ENCODE data around the gene NRSN2.

The NRSN2 gene, protein sequence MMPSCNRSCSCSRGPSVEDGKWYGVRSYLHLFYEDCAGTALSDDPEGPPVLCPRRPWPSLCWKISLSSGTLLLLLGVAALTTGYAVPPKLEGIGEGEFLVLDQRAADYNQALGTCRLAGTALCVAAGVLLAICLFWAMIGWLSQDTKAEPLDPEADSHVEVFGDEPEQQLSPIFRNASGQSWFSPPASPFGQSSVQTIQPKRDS

DNA sequence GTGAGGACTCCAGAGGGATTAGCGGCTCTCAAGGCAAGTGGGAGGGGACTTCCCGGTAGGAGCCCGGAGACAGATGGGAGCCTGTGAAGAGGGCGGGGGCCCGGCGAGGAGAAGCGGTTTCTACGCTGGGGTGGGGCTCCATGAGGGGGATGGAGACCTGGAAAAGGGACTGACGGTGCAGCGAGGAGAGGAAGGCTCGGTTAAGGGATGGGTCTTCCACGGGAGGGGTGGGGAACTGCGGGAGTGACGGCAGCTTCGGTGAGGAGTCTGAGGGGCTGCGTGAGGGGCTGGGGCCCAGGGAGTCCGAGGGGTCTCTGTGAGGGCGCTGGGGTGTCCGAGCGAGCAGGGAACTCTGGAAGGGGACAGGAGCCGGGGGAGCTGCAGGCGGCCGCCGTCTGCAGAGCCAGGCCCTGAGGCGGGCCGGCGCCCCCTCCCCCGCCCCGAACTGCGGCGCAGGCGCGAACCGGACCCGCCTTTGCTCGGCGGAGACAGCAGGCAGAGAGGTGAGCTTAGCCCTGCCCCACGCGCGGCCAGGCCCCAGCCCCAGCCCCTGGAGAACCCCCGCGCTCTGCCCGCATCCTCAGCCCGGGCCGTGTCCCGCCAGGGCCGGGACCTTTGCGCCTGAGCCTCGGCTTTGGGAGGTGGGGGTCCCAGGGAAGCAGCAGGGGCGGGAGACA, at the start of gene NRSN2:
Gene NRSN2, plus strand, starts transcription at position 472 of the 677 bp plus-strand sequence. CDS start 2,533 bp downstream, outside the sequence.
- DNase-seq (ENCODE audit: low read depth, low spot score): peak; percentile 85

DNA sequence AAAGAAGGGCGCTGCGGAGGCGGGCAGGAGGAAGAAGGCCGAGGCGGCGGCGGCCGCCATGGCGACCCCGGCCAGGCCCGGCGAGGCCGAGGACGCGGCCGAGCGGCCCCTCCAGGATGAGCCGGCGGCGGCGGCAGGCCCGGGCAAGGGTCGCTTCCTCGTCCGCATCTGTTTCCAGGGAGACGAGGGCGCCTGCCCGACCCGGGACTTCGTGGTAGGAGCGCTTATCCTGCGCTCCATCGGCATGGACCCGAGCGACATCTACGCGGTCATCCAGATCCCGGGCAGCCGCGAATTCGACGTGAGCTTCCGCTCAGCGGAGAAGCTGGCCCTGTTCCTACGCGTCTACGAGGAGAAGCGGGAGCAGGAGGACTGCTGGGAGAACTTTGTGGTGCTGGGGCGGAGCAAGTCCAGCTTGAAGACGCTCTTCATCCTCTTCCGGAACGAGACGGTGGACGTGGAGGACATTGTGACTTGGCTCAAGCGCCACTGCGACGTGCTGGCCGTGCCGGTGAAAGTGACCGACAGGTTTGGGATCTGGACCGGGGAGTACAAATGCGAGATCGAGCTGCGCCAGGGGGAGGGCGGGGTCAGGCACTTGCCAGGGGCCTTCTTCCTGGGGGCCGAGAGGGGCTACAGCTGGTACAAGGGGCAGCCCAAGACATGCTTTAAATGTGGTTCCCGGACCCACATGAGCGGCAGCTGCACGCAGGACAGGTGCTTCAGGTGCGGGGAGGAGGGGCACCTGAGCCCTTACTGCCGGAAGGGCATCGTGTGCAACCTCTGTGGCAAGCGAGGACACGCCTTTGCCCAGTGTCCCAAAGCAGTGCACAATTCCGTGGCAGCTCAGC, 48.8 kb upstream of the NRSN2 start:
- DNase-seq (ENCODE audit: low read depth, low spot score): peak; percentile 78

DNA sequence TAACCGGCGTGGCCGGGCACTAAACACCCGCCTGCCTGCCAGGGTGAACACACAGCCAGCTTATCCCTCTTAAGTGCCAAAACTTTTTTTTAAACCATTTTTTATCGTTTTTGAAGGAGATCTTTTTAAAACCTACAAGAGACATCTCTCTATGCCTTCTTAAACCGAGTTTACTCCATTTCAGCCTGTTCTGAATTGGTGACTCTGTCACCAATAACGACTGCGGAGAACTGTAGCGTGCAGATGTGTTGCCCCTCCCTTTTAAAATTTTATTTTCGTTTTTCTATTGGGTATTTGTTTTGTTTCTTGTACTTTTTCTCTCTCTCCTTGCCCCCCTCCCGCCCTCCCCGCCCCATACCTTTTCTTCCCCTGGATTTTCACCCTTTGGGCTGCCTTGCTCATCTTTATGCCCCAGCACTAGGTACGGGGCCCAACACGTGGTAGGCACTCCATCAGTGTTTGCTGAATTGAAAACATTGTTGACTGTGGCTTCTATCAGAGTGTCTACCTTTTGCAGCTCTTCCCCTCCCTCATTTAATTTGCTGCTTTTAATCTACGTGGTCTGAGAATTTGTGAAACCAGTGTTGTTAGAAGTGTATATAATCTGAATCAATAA, 48.0 kb upstream of the NRSN2 start:
- no peak for DNase-seq (ENCODE audit: low read depth, low spot score)

DNA sequence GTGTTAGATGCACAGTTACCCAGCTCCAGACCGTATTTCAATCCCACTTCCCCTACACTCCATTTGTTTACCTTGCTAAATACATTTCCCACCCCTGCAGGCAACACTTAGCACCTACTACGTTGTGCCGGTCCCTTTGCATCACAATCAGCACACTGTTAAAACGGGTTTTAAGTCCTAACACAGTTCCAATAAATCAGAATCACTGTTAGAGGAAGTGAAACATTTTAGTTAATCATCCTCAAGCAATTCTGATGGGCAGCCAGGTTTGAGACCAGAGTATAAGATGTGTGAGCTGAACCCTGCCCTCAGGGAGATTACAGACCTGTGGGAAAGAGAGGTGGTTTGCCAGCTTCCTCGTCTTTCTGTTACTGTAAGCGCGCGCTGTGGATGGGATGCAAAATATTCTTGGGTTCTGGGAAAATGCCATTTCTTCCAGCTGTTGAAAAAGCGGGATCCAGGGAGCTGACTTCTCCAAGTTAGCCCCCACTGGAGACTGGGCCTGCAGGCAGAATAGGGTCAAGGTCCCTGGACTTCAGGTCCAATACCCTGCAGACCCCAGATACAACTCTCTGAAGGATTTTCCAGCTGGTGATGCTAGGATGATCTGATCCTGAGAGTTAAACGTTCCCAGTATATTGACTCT, 46.4 kb upstream of the NRSN2 start:
- DNase-seq (ENCODE audit: low read depth, low spot score): no peak

DNA sequence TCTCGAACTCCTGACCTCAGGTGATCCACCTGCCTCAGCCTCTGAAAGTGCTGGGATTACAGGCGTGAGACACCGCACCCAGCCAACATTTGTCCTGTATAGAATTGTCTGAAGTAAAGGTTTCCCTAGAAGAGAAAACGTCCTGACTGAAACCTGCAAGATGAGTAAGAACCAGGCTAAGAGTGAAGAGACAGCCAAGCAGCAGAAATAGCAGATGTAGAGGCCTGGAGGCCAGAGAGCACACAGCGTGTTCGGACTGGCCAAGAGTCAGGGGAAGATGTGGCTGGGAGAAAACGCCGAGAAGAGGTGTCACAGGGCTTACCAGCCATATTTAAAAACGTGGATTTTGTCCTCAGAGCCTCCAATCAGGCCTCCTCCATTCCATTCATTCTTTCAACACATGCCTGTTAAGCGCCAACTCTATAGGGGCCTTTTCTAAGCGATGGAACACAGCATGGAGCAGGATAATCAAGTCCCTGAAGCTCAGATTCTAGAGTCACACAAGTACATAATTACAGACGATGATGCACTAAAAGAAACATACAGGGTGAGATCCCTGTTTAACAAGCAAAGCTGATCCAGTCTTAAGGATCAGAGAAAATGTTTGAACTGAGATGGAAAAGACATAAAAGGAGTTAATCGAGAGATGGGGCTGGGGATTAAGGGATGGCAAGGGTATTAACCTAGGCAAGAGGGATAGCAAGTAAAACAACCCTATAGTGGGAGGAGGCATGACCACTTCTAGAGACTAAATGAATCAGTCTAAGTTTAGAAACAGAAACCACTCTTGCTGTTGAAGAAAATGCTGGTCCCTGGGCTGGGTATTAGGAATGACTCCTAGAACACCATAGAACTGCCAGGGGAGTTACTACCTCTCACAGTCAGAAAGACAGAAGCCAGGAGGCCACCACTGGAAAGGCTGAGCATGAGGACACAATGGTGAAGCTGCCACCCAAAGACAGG, 44.7 kb upstream of the NRSN2 start:
- DNase-seq (ENCODE audit: low read depth, low spot score): no peak

DNA sequence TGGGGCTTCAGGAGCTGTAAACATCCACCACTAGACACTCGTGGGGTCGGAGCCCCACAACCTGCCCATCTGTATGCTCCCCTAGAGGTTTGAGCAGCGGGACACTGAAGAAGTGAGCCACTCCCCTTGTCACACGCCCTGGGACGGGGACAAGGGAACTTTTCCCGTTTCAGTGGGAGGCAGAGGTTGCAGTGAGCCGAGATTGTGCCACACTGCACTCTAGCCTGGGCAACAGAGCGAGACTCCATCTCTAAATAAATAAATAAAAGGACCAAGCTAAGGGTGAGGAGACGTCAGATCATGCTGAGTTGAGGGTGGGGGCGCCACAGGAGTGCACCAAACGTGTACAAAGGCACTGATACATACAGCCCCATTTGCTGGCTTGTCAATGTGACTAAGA, 41.2 kb upstream of the NRSN2 start:
- no peak for DNase-seq (ENCODE audit: low read depth, low spot score)

DNA sequence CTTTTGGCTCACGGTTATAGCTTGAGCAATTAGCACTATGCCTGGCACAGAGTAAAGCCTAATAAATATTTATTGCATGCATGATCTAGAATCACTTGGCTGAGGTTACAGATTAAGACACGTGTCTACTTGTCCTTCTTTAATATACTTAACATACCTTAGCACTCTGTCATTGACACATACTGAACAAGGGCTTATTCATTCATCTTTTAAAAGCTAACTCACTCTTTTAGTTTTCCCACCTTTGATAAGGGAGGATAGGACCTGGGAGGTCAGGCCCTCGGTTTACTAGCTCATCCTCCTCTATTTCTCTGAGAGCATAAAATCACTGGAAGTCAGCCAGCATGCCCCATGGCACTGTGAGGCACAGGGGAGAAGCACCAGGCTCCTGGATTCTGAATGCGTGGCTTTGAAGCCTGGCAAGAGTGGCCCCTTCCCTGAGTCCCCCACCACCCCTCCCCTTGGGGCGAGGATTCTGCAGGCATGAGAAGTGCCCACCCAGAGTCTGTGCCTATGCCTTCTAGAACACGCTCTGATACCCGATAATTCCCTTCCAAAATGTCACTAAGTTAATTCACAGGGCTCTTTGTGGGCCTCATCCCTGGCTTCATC, 38.4 kb upstream of the NRSN2 start:
- DNase-seq (ENCODE audit: low read depth, low spot score): no peak

DNA sequence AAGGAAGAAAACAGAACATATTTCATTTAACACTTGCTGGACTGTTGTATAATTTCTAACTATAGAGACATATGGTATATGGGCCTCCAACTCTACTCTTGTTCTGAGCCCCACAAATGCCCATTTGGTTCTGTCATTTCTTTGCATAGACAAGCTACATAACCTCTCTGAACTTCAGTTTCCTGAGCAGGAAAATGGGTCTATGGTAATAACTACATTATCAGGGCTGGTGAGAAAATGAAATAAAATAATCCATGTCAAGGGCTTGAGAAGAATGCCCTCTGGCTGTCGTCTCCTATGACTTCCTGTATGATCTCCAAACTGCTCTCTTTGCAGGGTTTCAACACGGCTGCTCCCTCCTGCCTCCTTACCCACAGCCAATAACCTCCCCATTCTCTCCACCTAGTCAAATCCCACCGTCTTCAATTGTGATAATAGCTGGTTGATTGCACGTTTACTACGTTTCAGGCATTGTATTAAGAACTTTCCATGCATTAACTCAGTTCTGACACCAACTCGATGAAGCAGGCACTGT, 37.5 kb upstream of the NRSN2 start:
- DNase-seq (ENCODE audit: low read depth, low spot score): no peak

DNA sequence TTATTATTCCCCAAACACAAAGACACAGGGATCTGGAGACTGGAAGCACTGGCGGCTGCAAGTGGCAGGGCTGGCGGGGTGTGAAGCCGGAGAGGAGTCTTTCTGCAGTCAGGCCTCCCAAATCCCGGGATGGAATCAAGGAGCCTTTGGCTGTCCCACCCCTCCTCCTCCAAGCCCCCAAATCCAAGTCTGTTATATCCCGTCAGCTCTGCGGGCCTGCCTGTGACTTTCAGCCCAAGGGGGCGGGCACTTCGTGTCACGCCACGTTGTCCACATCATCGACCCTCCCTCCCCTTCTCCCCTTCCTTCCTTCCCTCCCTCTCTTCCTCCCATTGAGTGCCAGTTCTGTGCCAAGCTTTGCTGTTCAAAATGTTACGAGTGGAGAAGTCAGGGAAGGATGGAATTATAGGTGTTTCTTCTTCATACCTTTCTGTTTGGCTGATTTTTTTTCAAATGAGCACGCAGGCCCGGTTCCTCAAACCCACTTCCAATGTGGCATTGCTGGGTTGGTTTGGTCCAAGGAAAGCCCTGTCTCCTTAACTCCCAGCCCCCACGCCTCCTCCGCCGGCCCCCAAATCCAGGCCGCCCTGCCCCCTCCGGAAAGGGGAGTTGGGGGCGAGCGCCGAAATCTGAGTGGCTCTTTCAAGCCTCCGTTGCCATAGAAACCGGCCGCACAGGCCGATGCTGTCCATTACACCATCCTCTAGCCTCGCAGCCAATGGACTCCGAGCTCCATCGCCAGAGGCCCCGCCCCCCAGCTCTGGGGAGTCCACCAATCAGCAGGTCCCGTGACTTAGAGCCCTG, 36.9 kb upstream of the NRSN2 start:
- peak; percentile 100 for DNase-seq (ENCODE audit: low read depth, low spot score)

DNA sequence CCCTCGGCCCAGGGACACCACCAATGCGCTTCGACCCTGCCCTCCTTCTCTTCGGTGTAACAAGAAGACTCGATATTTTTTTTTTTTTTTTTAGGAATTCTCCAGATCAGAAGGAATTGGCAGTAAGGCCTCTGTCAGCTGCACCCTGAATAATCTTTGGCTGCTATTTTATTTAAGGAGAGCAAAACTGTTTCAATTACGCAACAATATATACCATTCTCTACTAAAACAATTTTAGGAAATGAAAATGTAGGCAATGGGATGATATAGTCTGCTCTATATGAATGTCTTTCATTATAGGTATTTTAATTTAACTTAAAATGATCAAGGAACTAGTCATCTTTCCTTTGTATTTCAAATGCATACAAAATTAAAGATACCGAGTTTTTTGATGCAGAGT, 36.3 kb upstream of the NRSN2 start:
- DNase-seq (ENCODE audit: low read depth, low spot score): no peak

DNA sequence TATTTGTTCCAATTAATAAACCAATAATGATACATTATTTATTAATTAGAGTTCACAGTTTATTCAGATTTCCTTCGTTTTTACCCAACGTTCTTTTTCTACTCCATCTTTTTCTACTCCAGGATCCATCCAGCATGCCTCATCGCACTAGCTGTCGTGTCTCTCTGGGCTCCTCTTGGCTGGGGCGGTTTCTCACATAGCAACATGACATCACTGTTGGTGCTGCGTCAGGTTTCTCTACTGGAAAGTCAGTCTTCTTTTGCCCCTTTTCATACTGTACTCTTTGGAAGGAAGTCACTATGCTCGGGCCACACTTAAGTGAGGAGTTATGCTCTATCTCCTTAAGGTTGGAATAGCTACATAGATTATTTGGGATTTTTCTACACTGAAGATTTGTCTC, 35.3 kb upstream of the NRSN2 start:
- no peak for DNase-seq (ENCODE audit: low read depth, low spot score)

DNA sequence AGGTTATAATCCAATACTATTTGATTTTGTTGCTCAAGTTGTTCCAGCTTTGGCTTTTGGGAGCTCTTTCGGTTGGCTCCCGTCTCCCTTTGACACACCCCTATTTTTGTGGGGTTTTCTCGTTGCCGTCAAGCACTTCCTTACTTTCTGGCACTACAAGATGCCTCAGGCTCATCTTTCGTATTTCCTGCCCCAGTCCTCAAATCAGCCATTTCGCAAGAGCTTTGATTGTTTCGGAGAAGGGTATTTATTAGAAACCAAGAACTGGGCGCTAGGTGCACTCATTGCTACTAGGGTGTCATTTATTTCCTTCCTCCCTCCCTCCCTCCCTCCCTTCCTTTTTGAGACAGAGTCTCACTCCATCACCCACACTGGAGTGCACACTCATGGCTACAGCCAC, 34.8 kb upstream of the NRSN2 start:
- DNase-seq (ENCODE audit: low read depth, low spot score): no peak

DNA sequence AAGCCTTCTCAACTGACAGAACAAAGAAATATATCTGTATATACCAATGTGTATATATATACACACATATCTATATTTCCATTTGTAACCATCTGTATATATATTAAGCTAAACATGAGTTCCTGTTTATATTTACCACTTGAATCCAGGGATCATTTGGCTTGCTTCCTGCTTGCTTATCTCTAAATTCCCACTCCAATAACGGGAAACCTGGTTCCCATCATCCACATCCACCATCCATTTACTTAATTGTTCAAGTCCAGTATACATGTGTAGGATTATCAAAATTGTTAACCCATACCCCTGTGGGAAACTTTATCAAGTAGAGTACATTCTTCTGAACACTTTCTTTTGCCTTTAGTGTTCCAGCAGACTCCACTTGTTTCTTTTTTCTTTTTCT, 34.0 kb upstream of the NRSN2 start:
- no peak for DNase-seq (ENCODE audit: low read depth, low spot score)

DNA sequence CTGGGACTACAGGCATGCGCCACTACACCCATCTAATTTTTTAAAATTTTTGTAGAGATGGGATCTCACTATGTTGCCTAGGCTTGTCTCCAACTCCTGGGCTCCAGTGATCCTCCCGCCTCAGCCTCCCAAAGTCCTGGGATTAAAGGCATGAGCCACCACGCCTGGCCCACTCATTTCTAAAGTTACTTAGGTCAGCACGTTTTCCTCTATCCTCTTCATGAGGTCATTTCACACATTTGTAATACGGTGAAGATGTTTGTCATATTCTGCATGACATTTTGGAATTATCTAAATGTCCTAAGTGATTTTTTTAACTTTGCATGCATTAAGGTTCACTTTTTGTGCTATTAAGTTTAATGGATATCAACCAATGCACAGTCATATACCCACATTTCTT, 33.5 kb upstream of the NRSN2 start:
- no peak for DNase-seq (ENCODE audit: low read depth, low spot score)

DNA sequence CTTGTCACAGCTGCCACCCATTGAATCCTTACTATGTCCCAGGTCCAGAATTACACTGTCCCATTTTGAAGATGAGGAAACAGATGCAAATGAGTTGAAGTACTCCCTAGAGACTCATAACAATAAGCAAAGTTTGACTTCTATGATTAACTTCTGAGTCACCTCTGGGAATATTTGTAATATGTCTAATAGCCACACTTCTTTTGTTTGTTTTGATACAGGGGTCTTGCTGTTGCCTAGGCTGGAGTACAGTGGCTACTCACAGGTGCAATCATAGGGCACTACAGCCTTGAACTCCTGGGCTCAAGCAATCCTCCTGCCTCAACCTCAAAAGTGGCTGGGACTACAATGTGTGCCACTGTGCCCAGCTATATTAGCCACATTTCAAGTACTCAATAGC, 33.0 kb upstream of the NRSN2 start:
- DNase-seq (ENCODE audit: low read depth, low spot score): no peak

DNA sequence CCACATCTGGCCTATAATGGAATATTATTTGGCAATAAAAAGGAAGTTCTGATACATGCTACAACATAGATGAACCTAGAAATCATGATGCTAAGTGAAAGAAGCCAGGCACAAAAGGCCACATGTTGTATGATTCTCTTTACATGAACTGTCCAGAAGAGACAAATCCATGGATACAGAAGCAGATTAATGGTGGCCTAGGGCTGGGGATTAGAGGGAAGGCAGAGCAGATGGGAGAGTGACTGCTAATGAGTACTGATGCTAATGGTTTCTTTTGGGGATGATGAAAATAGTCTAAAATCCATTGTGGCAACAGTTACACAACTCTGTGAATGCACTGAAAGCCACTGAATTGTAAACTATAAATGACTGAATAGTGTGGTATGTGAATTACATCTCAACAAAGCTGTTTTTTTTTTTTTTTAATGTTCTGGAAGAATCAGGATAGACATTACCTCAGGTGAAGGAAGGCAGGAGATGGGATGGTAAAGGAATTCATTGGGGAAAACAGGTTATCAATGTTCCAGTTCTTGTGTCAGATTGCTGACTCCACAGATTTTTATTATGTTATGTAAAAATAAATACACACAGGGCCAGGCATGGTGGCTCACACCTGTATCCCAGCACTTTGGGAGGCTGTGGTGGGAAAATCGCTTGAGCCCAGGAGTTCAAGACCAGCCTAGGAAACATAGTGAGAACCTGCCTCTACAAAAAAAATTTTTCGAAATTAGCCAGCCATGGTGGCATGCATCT, 30.4 kb upstream of the NRSN2 start:
- DNase-seq (ENCODE audit: low read depth, low spot score): no peak

DNA sequence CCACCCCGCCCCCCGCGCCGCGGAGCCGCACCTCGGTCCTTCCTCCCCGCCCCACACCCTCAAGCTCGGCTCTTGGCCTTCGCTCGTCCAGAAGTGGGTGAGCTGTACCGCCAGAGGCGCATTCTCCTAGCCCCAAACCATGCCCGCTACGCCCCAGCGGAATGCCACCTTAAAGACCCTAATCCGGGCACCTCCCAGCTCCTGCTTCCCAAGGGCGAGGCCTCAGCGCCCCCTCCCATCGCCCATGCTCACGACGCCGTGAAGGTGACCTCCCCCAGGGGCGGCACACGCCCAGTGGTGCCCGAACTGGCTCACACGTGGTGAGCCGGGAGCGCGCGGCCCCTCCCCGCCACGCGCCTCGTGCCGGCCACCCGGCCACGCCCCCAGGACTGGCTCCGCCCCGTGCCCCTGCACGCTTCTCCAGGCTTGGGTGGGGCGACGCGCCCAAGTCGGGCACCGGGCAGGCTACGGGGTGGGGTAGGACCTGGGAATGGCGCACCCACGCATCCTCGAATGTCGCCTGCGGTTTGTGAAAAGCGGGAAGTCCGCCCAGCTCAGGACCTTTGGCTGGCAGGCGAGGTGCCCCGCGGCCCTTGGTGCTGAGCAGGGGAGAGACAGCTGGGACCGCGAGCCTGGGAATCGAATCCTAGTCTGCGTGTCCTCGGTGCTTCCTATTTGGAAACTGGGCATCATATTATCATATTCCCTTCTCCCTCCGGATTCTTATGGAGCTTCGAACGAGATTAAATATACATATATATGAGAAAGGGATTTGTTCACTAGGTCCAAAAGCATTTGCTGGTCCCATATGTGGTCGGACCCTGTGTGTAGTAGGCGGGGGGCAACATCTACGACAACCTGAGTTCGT, 22.5 kb upstream of the NRSN2 start:
- peak; percentile 95 for DNase-seq (ENCODE audit: low read depth, low spot score)

Data from astrocyte of the hippocampus (primary cell).